K562 (cell line): ENCODE results near the gene CACNG7. TPM values are rescaled to one million over a fixed set of nuclear protein-coding genes. Genes with fewer than 3 reads are reported as not detected.

Source experiments
- CBFA2T3 ChIP-seq: fragments of 450-650 bp; IDR thresholded peaks from 2 replicates; pipeline ENCODE4 v1.6.1; 2017
- GABPB1 ChIP-seq: sonication (generic); formaldehyde crosslinking; IDR thresholded peaks from 2 replicates; pipeline ENCODE4 v1.8.0; 2022; ENCODE audit warnings: mild to moderate bottlenecking, missing genetic modification reagents
- GATAD2B ChIP-seq: fragments of 450-650 bp; IDR thresholded peaks from 2 replicates; pipeline ENCODE4 v1.6.1; 2017; ENCODE audit warnings: mild to moderate bottlenecking, borderline replicate concordance
- HDAC1 ChIP-seq, 2 experiments: fragments of 450-650 bp; IDR thresholded peaks; 2 replicates each; pipeline ENCODE4 v1.6.1; 2016 to 2017; ENCODE audit warnings: inconsistent platforms in 1 of 2, mild to moderate bottlenecking in 1 of 2, moderate library complexity in 1 of 2
- MAZ ChIP-seq, 2 experiments: fragments of 450-650 bp in 1 of 2; sonication (generic) in 1 of 2; formaldehyde crosslinking; IDR thresholded peaks in 1 of 2; conservative IDR thresholded peaks in 1 of 2; 2 replicates each; pipeline versions ENCODE4 v1.4.0 to v1.5.0; 2020; ENCODE audit warnings: mild to moderate bottlenecking in 1 of 2, missing genetic modification reagents in 1 of 2
- MEF2D ChIP-seq: conservative IDR thresholded peaks from 2 replicates; pipeline ENCODE4 v1.6.1; 2016; ENCODE audit warnings: low read depth, missing genetic modification characterization, missing compliant biosample characterization
- SMARCA4 ChIP-seq: fragments of 450-650 bp; IDR thresholded peaks from 2 replicates; pipeline ENCODE4 v1.6.1; 2016
- TEAD1 ChIP-seq, 2 experiments: fragments of 450-650 bp in 1 of 2; sonication (generic) in 1 of 2; formaldehyde crosslinking; IDR thresholded peaks; 2 replicates each; pipeline versions ENCODE4 v1.4.0 to v1.8.0; 2020 to 2022; ENCODE audit warnings: mild to moderate bottlenecking in 2 of 2, missing genetic modification reagents in 1 of 2
- VEZF1 ChIP-seq: fragments of 200-800 bp; sonication (Bioruptor generic); IDR thresholded peaks from 2 replicates; pipeline ENCODE4 v1.6.1; 2017; ENCODE audit warnings: missing genetic modification characterization, missing compliant biosample characterization
- ZBTB5 ChIP-seq: fragments of 450-650 bp; IDR thresholded peaks from 2 replicates; pipeline ENCODE4 v1.6.1; 2017; ENCODE audit warnings: antibody characterized with exemption
- ZNF518B ChIP-seq: fragments of 250-450 bp; sonication (Bioruptor Pico); IDR thresholded peaks from 2 replicates; pipeline ENCODE4 v1.5.0; 2021; ENCODE audit warnings: mild to moderate bottlenecking, moderate library complexity
- ZNF740 ChIP-seq, 3 experiments: fragments of 200-800 bp in 1 of 3; sonication (Bioruptor generic) in 1 of 3; sonication (generic) in 1 of 3; formaldehyde crosslinking in 1 of 3; IDR thresholded peaks; 2 replicates each; pipeline versions ENCODE4 v1.6.1 to v1.8.0; 2016 to 2022; ENCODE audit warnings: mild to moderate bottlenecking in 2 of 3, missing compliant biosample characterization in 2 of 3, missing genetic modification characterization in 2 of 3, missing genetic modification reagents in 1 of 3
- ZNF75A ChIP-seq: fragments of 450-650 bp; formaldehyde crosslinking; IDR thresholded peaks from 2 replicates; pipeline ENCODE4 v1.4.0; 2020; ENCODE audit warnings: mild to moderate bottlenecking
- polyA plus RNA-seq, 8 experiments: library from polyadenylated mRNA; depleted of rRNA in 4 of 8; stranded (reverse) in 5 of 8; unstranded in 3 of 8; fragments of >200 nt; fragmentation: Nextera tagmentation in 2 of 8; fragmentation: Illumina TruSeq in 1 of 8; extraction: Ambion mirVana in 2 of 8; extraction: Trizol in 1 of 8; gene quantifications; 2 replicates each; pipeline versions ENCODE4 v1.2.1 to v1.2.3, GENCODE V29; 2011 to 2014; ENCODE audit warnings: inconsistent platforms in 1 of 8, missing spikeins in 1 of 8
- total RNA-seq, 7 experiments: library from RNA; depleted of rRNA in 6 of 7; stranded (reverse); fragments of >200 nt in 6 of 7; fragmentation: Illumina TruSeq in 2 of 7; extraction: Trizol in 2 of 7; gene quantifications; 2 replicates each; pipeline versions ENCODE4 v1.2.1 to v1.2.3, GENCODE V29; 2011 to 2021; ENCODE audit warnings: low replicate concordance in 1 of 7

The CACNG7 gene
- total and polyA plus RNA-seq, 9 of the 15 experiments (the other 6 are each of a cell fraction or from before 2014, with no cell fraction given), result not detected

- no peak for TF ChIP-seq ZNF740 (CRISPR knock-in tag; IDR thresholded peaks at IDR 0.05)
- TF ChIP-seq ZNF740 (tag; IDR thresholded peaks at IDR 0.05), result no peak
- no peak for TF ChIP-seq ZNF75A (CRISPR knock-in tag)
- no peak for TF ChIP-seq MAZ (CRISPR knock-in tag; conservative IDR thresholded peaks at IDR 0.05 in 1 of 2, IDR thresholded peaks at IDR 0.05 in 1 of 2)
- no peak for TF ChIP-seq TEAD1 (CRISPR knock-in tag; IDR thresholded peaks at IDR 0.05)
- TF ChIP-seq GABPB1, result no peak
- no peak for TF ChIP-seq ZBTB5
- no peak for TF ChIP-seq MEF2D (tag)
- 0 out of 4 replicates have a peak, but pooled peaks of 1 of the 2 experiments have one; percentile 28 for TF ChIP-seq HDAC1 (IDR thresholded peaks at IDR 0.05)
- TF ChIP-seq ZNF518B (CRISPR knock-in tag), result no peak
- TF ChIP-seq SMARCA4, result 0 out of 2 replicates have a peak, but pooled peaks have one; percentile 12
- peak; percentile 22; the same call in 1 of the 2 replicates for TF ChIP-seq CBFA2T3
- TF ChIP-seq VEZF1, result no peak
- TF ChIP-seq GATAD2B, result no peak
These were observed 28.2 kb upstream of the CACNG7 start (continued) for GRCh38 chr19:53880711-53881481.
